ENCODE results near the gene POLR1G. TPM values are rescaled to one million over a fixed set of nuclear protein-coding genes. Genes with fewer than 3 reads are reported as not detected.

The POLR1G gene
- total and polyA plus RNA-seq, 2 experiments from 2014 or later: 33.0 to 85.9 TPM

DNA sequence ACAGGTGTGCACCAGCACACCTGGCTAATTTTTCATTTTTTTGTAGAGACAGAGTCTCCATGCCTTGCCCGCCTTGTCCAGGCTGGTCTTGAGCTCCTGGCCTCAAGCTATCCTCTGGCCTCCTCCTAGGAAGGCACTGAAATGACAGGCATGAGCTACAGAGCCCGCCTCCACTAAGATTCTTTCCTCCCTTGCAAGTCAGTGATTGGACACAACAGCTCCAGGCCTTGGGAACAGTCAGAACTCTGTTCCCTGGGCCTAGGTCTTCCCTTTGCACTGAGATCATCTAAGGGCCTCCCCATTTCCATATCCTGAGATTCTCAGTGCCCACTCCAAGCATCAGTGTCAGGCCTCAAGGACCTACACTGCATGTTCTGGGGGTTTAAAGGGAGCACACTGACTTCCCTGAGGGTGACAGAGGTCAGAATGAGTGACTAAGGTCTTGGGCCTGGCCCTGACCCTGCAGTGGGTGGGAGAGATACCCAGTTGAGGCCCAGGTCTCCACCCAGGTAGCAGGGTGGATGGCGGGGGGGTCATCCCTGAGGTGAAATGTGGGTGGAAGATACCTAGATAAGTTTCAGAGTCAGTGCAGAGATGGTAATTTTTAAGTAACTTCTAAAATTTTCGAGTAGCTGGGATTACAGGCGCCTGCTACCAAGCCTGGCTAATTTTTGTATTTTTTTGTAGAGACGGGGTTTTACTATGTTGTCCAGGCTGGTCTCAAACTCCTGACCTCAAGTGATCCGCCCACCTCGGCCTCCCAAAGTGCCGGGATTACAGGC, 34.6 kb downstream of the POLR1G start (continued):
- TF ChIP-seq, protein P1, sequence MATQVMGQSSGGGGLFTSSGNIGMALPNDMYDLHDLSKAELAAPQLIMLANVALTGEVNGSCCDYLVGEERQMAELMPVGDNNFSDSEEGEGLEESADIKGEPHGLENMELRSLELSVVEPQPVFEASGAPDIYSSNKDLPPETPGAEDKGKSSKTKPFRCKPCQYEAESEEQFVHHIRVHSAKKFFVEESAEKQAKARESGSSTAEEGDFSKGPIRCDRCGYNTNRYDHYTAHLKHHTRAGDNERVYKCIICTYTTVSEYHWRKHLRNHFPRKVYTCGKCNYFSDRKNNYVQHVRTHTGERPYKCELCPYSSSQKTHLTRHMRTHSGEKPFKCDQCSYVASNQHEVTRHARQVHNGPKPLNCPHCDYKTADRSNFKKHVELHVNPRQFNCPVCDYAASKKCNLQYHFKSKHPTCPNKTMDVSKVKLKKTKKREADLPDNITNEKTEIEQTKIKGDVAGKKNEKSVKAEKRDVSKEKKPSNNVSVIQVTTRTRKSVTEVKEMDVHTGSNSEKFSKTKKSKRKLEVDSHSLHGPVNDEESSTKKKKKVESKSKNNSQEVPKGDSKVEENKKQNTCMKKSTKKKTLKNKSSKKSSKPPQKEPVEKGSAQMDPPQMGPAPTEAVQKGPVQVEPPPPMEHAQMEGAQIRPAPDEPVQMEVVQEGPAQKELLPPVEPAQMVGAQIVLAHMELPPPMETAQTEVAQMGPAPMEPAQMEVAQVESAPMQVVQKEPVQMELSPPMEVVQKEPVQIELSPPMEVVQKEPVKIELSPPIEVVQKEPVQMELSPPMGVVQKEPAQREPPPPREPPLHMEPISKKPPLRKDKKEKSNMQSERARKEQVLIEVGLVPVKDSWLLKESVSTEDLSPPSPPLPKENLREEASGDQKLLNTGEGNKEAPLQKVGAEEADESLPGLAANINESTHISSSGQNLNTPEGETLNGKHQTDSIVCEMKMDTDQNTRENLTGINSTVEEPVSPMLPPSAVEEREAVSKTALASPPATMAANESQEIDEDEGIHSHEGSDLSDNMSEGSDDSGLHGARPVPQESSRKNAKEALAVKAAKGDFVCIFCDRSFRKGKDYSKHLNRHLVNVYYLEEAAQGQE (IDR thresholded peaks at IDR 0.05; ENCODE audit: unreplicated experiment): no peak
- TF ChIP-seq, protein P2, sequence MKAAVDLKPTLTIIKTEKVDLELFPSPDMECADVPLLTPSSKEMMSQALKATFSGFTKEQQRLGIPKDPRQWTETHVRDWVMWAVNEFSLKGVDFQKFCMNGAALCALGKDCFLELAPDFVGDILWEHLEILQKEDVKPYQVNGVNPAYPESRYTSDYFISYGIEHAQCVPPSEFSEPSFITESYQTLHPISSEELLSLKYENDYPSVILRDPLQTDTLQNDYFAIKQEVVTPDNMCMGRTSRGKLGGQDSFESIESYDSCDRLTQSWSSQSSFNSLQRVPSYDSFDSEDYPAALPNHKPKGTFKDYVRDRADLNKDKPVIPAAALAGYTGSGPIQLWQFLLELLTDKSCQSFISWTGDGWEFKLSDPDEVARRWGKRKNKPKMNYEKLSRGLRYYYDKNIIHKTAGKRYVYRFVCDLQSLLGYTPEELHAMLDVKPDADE (IDR thresholded peaks at IDR 0.05): no peak
- TF ChIP-seq, protein P3, sequence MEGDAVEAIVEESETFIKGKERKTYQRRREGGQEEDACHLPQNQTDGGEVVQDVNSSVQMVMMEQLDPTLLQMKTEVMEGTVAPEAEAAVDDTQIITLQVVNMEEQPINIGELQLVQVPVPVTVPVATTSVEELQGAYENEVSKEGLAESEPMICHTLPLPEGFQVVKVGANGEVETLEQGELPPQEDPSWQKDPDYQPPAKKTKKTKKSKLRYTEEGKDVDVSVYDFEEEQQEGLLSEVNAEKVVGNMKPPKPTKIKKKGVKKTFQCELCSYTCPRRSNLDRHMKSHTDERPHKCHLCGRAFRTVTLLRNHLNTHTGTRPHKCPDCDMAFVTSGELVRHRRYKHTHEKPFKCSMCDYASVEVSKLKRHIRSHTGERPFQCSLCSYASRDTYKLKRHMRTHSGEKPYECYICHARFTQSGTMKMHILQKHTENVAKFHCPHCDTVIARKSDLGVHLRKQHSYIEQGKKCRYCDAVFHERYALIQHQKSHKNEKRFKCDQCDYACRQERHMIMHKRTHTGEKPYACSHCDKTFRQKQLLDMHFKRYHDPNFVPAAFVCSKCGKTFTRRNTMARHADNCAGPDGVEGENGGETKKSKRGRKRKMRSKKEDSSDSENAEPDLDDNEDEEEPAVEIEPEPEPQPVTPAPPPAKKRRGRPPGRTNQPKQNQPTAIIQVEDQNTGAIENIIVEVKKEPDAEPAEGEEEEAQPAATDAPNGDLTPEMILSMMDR (conservative IDR thresholded peaks at IDR 0.05; ENCODE audit: low read depth in 2 of 2): no peak

DNA sequence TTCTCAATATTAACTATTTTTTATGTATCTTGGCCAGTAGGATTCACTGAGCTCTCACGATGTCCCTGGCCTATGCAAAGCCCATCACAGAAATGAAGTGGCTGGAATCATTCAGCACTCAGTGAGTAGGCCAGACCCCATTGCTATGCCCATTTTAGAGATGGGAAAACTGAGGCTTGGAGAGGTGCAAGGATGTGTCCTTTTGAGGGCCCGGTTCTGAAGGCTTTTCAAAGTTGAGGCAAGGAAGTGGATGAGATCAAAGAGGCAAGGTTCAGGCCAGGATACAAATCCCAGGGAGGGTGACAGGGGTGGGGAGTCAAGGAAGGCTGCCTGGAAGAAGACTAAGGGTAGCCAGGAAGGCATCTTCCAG, 35.9 kb downstream of the POLR1G start:
- Mint-ChIP-seq H3K27me3 (ENCODE audit: insufficient read depth, low read depth, poor library complexity) (peaks cover 27% of the 10 kb centered on the region), H3K4me3 (peak overlapping the region; percentile 90), H3K36me3 (ENCODE audit: low read depth) (no peaks in the 10 kb centered on the region; the same call in 2 of the 3 replicates), H3K27ac (no peak overlapping the region), H3K4me1 (peaks cover 29% of the 10 kb centered on the region), H3K9me3 (no peaks in the 10 kb centered on the region)
- Histone ChIP-seq H3K4me2 (peak overlapping the region; percentile 93; the same call in 1 of the 2 replicates), H4K20me1 (replicated peaks; ENCODE audit: insufficient read depth) (no peaks in the 10 kb centered on the region), H3K4me1 (ENCODE audit: insufficient read depth) (peaks cover 25% of the 10 kb centered on the region), H2AFZ (no peak overlapping the region), H3K27ac (ENCODE audit: low read depth) (no peak overlapping the region), H3K9me2 (ENCODE audit: insufficient read depth) (no peaks in the 10 kb centered on the region), H3K27me3 (ENCODE audit: insufficient read depth) (peaks cover 29% of the 10 kb centered on the region), H3K79me2 (replicated peaks; ENCODE audit: insufficient read depth) (no peaks in the 10 kb centered on the region), H3K36me3 (ENCODE audit: insufficient read depth) (no peaks in the 10 kb centered on the region), H3K4me3 (no peak overlapping the region; the same call in 1 of the 2 replicates), H3F3A (replicated peaks; ENCODE audit: low read depth) (peaks cover 35% of the 10 kb centered on the region)
- no peak for ATAC-seq
- DNase-seq (ENCODE audit: low spot score): no peak
- TF ChIP-seq, protein P2 (IDR thresholded peaks at IDR 0.05): no peak
- TF ChIP-seq STAT1 (IDR thresholded peaks at IDR 0.05; ENCODE audit: unreplicated experiment): no peak
- TF ChIP-seq JUNB (IDR thresholded peaks at IDR 0.05; ENCODE audit: unreplicated experiment): no peak
- no peak for TF ChIP-seq CREB1 (CRISPR knock-in tag; IDR thresholded peaks at IDR 0.05; ENCODE audit: low read depth)
- TF ChIP-seq, protein P3 (conservative IDR thresholded peaks at IDR 0.05; ENCODE audit: low read depth in 2 of 2): no peak
- TF ChIP-seq NANOG (IDR thresholded peaks at IDR 0.05; ENCODE audit: borderline replicate concordance): no peak
- no peak for TF ChIP-seq EZH2 (IDR thresholded peaks at IDR 0.05; ENCODE audit: low read depth, unreplicated experiment)
- no peak for TF ChIP-seq ZNF114 (CRISPR knock-in tag; IDR thresholded peaks at IDR 0.05)
- TF ChIP-seq POLR2AphosphoS5 (IDR thresholded peaks at IDR 0.05; ENCODE audit: low read depth): no peak
